ENCODE results near the gene SAMMSON.

The SAMMSON gene

DNA sequence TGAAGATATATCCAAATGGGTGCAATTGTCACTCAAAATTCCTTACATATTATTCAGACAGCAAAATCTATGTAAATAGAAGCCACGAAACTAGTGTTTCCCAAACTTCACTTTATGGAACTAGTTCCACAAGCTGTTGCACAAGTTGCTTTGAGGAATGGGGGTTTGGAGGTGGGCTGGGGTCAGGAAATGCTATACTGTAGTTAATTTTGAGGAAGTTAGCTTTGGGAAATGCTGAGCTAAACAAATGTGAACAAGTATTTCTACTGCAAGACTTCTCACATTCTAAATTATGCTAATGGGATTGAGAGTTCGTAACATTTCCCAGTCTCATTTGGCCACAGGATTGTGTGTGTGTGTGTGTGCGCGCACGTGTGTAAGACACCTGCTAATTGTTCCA, 28.7 kb upstream of the SAMMSON start:
- no peak for DNase-seq (ENCODE audit: low read depth)
- no peak for TF ChIP-seq CTCF (conservative IDR thresholded peaks at IDR 0.05; ENCODE audit: control insufficient read depth, insufficient read depth, low read depth, low read length)
- H3K4me3 ChIP-seq (ENCODE audit: control insufficient read depth, low read depth, low read length): no peak overlapping the region

- H3K4me3 ChIP-seq (ENCODE audit: control insufficient read depth, low read depth, low read length): no peak overlapping the region
- TF ChIP-seq CTCF (conservative IDR thresholded peaks at IDR 0.05; ENCODE audit: control insufficient read depth, insufficient read depth, low read depth, low read length): no peak
- no peak for DNase-seq (ENCODE audit: low read depth)
Measured at GRCh38 chr3:69972672-69973071, 26.9 kb upstream of the SAMMSON start.

- no peak for DNase-seq (ENCODE audit: low read depth)
- no peak for TF ChIP-seq CTCF (conservative IDR thresholded peaks at IDR 0.05; ENCODE audit: control insufficient read depth, insufficient read depth, low read depth, low read length)
- H3K4me3 ChIP-seq (ENCODE audit: control insufficient read depth, low read depth, low read length): no peak overlapping the region
Measured at GRCh38 chr3:69976021-69976420, 23.5 kb upstream of the SAMMSON start.

- H3K4me3 ChIP-seq (ENCODE audit: control insufficient read depth, low read depth, low read length): no peak overlapping the region
- no peak for TF ChIP-seq CTCF (conservative IDR thresholded peaks at IDR 0.05; ENCODE audit: control insufficient read depth, insufficient read depth, low read depth, low read length)
- no peak for DNase-seq (ENCODE audit: low read depth)
Measured at GRCh38 chr3:69983546-69984265, 15.8 kb upstream of the SAMMSON start.

- no peak for TF ChIP-seq CTCF (conservative IDR thresholded peaks at IDR 0.05; ENCODE audit: control insufficient read depth, insufficient read depth, low read depth, low read length)
- DNase-seq (ENCODE audit: low read depth): no peak
- H3K4me3 ChIP-seq (ENCODE audit: control insufficient read depth, low read depth, low read length): no peak overlapping the region
Measured at GRCh38 chr3:69985266-69985665, 14.3 kb upstream of the SAMMSON start.

- DNase-seq (ENCODE audit: low read depth): no peak
- no peak overlapping the region for H3K4me3 ChIP-seq (ENCODE audit: control insufficient read depth, low read depth, low read length)
- TF ChIP-seq CTCF (conservative IDR thresholded peaks at IDR 0.05; ENCODE audit: control insufficient read depth, insufficient read depth, low read depth, low read length): no peak
Measured at GRCh38 chr3:69986419-69986818, 13.1 kb upstream of the SAMMSON start.

- DNase-seq (ENCODE audit: low read depth): no peak
Measured at GRCh38 chr3:69987833-69988232, 11.7 kb upstream of the SAMMSON start.

More at GRCh38 chr3:69987833-69988232, 11.7 kb upstream of the SAMMSON start:
- no peak overlapping the region for H3K4me3 ChIP-seq (ENCODE audit: control insufficient read depth, low read depth, low read length)
- TF ChIP-seq CTCF (conservative IDR thresholded peaks at IDR 0.05; ENCODE audit: control insufficient read depth, insufficient read depth, low read depth, low read length): no peak

Data from fibroblast of mammary gland (primary cell).